Fibroblast of lung (primary cell): ENCODE measurements around the gene MTHFD2L. TPM values are rescaled to one million over a fixed set of nuclear protein-coding genes. Genes with fewer than 3 reads are reported as not detected.

ENCODE experiments used
- DNase-seq, 2 donors: peaks; one replicate each; pipeline versions ENCODE4 v3.0.0 to v3.0.0-alpha.2; 2010; ENCODE audit warnings: low read depth in 2 of 2
- H2AFZ ChIP-seq: 2 replicates; pipeline ENCODE4 v1.5.1; 2012; ENCODE audit warnings: low read length, control low read depth, inconsistent platforms
- H3K27ac ChIP-seq: 2 replicates; pipeline ENCODE4 v1.5.1; 2011; ENCODE audit warnings: low read length, control low read depth; ENCODE audit not compliant: insufficient read depth
- H3K27me3 ChIP-seq: 2 replicates; pipeline ENCODE4 v1.5.1; 2011; ENCODE audit warnings: mild to moderate bottlenecking, low read length; ENCODE audit not compliant: control insufficient read depth, insufficient read depth
- H3K36me3 ChIP-seq: 2 replicates; pipeline ENCODE4 v1.5.1; 2011; ENCODE audit warnings: low read length; ENCODE audit not compliant: control insufficient read depth, insufficient read depth
- H3K4me1 ChIP-seq: 2 replicates; pipeline ENCODE4 v1.5.1; 2011; ENCODE audit warnings: low read length; ENCODE audit not compliant: control insufficient read depth, insufficient read depth; ENCODE audit errors: extremely low read depth
- H3K4me2 ChIP-seq: 2 replicates; pipeline ENCODE4 v1.5.1; 2011; ENCODE audit warnings: low read length, control low read depth; ENCODE audit not compliant: insufficient read depth; ENCODE audit errors: extremely low read depth
- H3K4me3 ChIP-seq, 4 experiments: fragments of 200-600 bp in 1 of 4; sonication (generic) in 1 of 4; replicated peaks in 1 of 4; 2 replicates each; pipeline ENCODE4 v1.5.1; 2011 to 2016; ENCODE audit warnings: low read length in 4 of 4, low read depth in 3 of 4, mild to moderate bottlenecking in 3 of 4, control low read depth in 2 of 4, inconsistent platforms in 1 of 4, mixed read lengths in 1 of 4; ENCODE audit not compliant: insufficient read depth in 1 of 4; ENCODE audit errors: control extremely low read depth in 1 of 4
- H3K79me2 ChIP-seq: 2 replicates; pipeline ENCODE4 v1.5.1; 2012; ENCODE audit warnings: mild to moderate bottlenecking, low read length, inconsistent platforms; ENCODE audit not compliant: control insufficient read depth, insufficient read depth
- H3K9ac ChIP-seq: 2 replicates; pipeline ENCODE4 v1.5.1; 2011; ENCODE audit warnings: mild to moderate bottlenecking, low read length, control low read depth; ENCODE audit not compliant: insufficient read depth
- H3K9me3 ChIP-seq: 2 replicates; pipeline ENCODE4 v1.5.1; 2012; ENCODE audit warnings: low read depth, low read length; ENCODE audit not compliant: control insufficient read depth, insufficient read depth
- H4K20me1 ChIP-seq: 2 replicates; pipeline ENCODE4 v1.5.1; 2011; ENCODE audit warnings: low read length; ENCODE audit not compliant: control insufficient read depth, insufficient read depth; ENCODE audit errors: extremely low read depth
- EZH2 ChIP-seq: IDR thresholded peaks from 2 replicates; pipeline ENCODE4 v1.5.1; 2012; ENCODE audit warnings: low read length, control low read depth, mild to moderate bottlenecking; ENCODE audit errors: missing control alignments
- polyA plus RNA-seq, 2 donors: library from polyadenylated mRNA; depleted of rRNA in 1 of 2; stranded (reverse) in 1 of 2; unstranded in 1 of 2; fragments of >200 nt; gene quantifications; 2 replicates each; pipeline ENCODE4 v1.2.1, GENCODE V29; 2011 to 2012; ENCODE audit warnings: missing spikeins in 1 of 2
- total RNA-seq: library from RNA; depleted of rRNA; stranded (reverse); fragments of >200 nt; gene quantifications from 2 replicates; pipeline ENCODE4 v1.2.1, GENCODE V29; 2014
- TF ChIP-seq, protein P1 (sequence below), 2 donors: IDR thresholded peaks in 1 of 2; conservative IDR thresholded peaks in 1 of 2; 1 replicate in 1 of 2; 2 replicates in 1 of 2; pipeline ENCODE4 v1.5.1; 2011 to 2012; ENCODE audit warnings: low read length in 2 of 2, control low read depth in 1 of 2, inconsistent platforms in 1 of 2, low read depth in 1 of 2, mild to moderate bottlenecking in 1 of 2

Gene MTHFD2L
- total and polyA plus RNA-seq, 2 donors (not counting 1 experiment from before 2014, with no cell fraction given) = 4.4 to 13.0 TPM

DNA sequence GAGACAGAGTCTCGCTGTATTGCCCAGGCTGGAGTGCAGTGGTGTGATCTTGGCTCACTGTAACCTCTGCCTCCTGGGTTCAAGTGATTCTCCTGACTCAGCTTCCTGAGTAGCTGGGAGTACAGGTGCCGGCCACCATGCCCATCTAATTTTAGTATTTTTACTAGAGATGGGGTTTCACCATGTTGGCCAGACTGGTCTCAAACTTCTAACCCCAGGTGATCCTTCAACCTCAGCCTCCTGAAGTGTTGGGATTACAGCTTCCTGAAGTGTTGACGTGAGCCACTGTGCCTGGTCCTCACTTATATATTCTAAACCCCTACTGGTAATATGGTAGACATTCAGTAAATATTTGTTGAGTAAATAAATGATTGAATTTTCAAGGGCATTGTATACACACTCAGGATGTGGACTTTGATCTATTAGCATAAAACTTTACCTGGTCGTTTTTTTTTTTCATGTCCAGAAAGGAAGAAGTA lies 33.0 kb downstream of the MTHFD2L start:
- Histone ChIP-seq H3K4me2 (no peak overlapping the region), H2AFZ (no peak overlapping the region), H3K27me3 (no peaks in the 10 kb centered on the region), H3K9me3 (no peaks in the 10 kb centered on the region), H3K27ac (no peak overlapping the region), H3K4me1 (no peaks in the 10 kb centered on the region), H3K9ac (no peak overlapping the region), H3K4me3 (no peak overlapping the region), H4K20me1 (no peaks in the 10 kb centered on the region), H3K79me2 (no peaks in the 10 kb centered on the region), H3K36me3 (no peaks in the 10 kb centered on the region)
- DNase-seq = no peak
- TF ChIP-seq, protein P1, sequence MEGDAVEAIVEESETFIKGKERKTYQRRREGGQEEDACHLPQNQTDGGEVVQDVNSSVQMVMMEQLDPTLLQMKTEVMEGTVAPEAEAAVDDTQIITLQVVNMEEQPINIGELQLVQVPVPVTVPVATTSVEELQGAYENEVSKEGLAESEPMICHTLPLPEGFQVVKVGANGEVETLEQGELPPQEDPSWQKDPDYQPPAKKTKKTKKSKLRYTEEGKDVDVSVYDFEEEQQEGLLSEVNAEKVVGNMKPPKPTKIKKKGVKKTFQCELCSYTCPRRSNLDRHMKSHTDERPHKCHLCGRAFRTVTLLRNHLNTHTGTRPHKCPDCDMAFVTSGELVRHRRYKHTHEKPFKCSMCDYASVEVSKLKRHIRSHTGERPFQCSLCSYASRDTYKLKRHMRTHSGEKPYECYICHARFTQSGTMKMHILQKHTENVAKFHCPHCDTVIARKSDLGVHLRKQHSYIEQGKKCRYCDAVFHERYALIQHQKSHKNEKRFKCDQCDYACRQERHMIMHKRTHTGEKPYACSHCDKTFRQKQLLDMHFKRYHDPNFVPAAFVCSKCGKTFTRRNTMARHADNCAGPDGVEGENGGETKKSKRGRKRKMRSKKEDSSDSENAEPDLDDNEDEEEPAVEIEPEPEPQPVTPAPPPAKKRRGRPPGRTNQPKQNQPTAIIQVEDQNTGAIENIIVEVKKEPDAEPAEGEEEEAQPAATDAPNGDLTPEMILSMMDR (conservative IDR thresholded peaks at IDR 0.05 in 1 of 2, IDR thresholded peaks at IDR 0.05 in 1 of 2; ENCODE audit: low read depth in 1 of 2, low read length in 2 of 2) = no peak
- no peak for TF ChIP-seq EZH2

- Histone ChIP-seq H3K9me3 (no peaks in the 10 kb centered on the region), H3K9ac (no peak overlapping the region), H3K4me3 (no peak overlapping the region), H3K27ac (no peak overlapping the region), H2AFZ (no peak overlapping the region), H3K36me3 (no peaks in the 10 kb centered on the region), H4K20me1 (no peaks in the 10 kb centered on the region), H3K4me2 (no peak overlapping the region), H3K4me1 (no peaks in the 10 kb centered on the region), H3K79me2 (no peaks in the 10 kb centered on the region), H3K27me3 (no peaks in the 10 kb centered on the region)
- no peak for DNase-seq
- no peak for TF ChIP-seq EZH2
Measured at GRCh38 chr4:74197080-74197479, 39.2 kb downstream of the MTHFD2L start.

GRCh38 chr4:74202062-74202586 lies 44.2 kb downstream of the MTHFD2L start:
- Histone ChIP-seq H3K36me3 (no peaks in the 10 kb centered on the region), H3K27me3 (no peaks in the 10 kb centered on the region), H3K4me2 (no peak overlapping the region), H3K4me1 (no peaks in the 10 kb centered on the region), H2AFZ (no peak overlapping the region), H3K9me3 (no peaks in the 10 kb centered on the region), H3K9ac (no peak overlapping the region), H4K20me1 (no peaks in the 10 kb centered on the region), H3K4me3 (no peak overlapping the region), H3K27ac (no peak overlapping the region), H3K79me2 (no peaks in the 10 kb centered on the region)
- TF ChIP-seq, protein P1 (conservative IDR thresholded peaks at IDR 0.05 in 1 of 2, IDR thresholded peaks at IDR 0.05 in 1 of 2; ENCODE audit: low read depth in 1 of 2, low read length in 2 of 2) = no peak
- TF ChIP-seq EZH2 = no peak
- DNase-seq = peak; percentile 39 to 87
